Stimulated activated CD8-positive, alpha-beta memory T cell treated with anti-CD3 and anti-CD28 coated beads, Interleukin-2, amount 100 ng/mL, for 48 hours (primary cell): ENCODE data around the gene WWOX.

ENCODE experiments used
- DNase-seq, 2 donors: peaks; one replicate each; pipeline ENCODE4 v3.0.0-alpha.2; 2020; ENCODE audit warnings: low read depth in 2 of 2

WWOX gene

DNA sequence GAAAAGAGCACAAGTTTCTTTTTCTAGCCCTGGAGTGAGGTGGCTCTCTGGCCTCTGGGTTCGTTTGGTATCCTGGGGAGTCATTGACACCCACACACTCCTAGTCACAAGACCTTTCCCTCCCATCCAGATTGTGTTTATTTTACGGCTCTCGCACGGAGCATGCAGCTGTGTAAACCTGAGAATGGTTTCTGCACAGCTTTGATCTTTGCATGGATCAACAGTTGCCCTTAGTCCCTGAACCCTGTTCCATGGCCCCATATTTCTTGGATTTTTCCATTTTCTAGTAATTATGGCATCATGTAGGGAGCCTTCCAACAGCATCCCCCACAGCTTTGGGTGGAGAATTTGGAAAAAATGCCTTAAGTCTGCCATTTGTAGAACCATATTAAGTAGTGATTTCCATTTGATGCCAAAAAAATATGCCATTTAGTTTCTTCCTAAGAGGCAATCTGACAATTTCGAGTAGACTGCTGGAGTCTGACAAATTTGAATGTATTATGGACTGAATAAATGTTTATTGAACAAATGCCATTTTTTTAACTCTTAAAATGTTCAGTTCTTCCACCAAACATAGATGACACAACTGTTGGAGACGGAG is 197.7 kb downstream of the WWOX start:
- DNase-seq: no peak

DNA sequence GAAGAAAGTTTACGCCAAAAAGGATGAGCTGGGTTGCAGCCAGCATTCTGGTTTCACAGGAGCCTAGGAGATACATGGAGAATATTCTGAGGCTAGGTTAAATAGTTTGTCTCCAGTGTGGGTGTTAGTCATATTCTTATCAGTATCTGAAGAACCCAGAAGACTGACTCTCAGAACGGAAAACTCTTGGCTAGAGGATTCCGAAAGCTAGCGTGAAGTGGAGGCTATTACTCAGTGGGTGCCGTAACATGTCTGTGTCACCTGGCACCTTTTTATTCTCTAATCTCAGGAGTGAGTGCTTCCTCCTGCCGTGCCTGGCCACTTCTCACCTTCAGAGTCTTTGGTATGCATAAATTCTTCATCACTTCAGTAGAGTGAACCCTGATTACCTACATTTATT is 199.5 kb downstream of the WWOX start:
- DNase-seq: no peak

DNA sequence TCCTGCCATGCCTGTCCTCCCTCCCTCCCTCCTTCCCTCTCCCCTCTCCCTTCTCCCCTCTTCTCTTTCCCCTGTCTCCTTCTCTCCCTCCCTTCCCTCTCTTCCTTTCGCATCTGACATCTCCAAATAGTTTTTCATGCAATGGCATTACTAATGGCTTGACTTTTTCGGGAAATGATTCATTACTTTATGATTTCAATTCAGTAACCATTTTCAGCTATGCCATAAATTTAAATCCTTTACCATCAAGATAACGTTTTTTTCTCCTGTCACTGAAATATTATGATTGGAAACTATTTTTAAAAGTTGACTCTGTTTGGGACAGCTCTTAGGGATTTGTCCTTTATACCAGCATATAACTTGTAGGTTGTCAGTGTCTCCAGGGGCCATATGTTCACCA is 201.0 kb downstream of the WWOX start:
- DNase-seq: no peak

DNA sequence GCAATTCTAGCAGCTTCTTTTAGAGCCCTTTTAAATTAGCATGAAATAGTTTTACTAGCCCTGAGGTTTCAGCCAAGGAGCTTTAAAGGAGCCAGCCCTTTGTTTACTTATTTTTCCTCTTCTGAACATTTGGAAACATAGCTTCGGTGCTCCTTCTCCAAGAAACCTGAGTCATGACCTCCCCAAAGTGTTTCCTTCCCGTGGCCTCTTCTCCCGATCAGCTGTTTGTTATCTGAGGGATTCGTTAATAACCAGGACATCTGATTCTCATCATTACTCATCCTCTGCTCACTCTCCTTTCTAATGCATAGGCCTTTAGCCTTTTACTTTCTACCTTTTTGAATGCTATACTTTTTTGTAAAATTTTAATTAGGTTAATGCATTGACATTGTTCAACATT is 204.5 kb downstream of the WWOX start:
- no peak for DNase-seq

DNA sequence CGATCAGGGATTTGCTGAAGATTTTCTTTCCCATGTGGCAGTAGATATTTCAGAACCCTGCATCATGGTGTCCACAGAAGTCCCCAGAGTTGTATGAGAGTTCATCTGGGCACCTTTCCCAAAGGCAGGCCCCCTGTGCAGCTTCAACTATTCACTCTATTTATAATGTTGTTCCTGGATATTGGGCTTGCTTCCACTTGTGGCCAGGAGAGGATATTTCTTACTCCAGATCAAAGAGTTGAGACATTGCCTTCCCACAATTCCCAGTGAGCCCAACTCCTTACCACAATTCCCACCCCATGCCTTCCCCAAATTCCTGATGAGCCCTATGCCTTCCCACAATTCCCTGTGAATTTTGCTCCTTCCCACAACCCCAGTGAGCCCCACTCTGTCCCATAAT is 206.9 kb downstream of the WWOX start:
- DNase-seq: no peak

DNA sequence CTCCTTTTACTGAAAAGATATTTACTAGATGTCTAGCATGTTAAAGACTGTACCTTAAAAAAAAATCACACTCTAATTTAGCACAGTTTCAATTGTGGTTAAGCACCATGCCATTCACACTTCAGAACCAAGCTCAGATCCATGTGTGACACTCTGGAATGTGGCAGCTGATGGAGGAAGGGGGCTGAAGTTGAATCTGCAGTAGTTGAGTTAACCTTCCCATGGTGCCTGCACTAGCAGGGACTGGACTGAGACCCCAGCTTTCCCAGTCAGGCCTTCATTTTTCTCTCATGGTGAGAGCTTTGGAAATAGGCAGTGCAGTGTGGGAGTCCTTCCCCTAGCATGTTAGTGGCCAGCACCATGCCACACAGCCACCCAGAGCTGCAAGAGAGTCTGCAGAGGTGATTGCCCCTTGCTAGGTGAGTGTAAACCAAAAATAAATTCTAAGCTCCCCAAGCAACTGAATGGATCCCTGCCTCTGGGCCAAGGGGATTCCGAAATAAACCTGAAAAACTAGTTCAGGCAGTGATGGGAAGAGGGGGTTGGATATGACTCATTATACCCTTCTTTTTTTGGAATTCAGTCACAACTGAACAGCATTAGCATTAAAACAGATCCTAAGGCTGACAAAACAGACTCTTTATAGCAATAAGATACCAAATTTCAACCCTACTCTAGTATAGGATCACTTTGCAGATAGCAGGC is 208.5 kb downstream of the WWOX start:
- DNase-seq: no peak

DNA sequence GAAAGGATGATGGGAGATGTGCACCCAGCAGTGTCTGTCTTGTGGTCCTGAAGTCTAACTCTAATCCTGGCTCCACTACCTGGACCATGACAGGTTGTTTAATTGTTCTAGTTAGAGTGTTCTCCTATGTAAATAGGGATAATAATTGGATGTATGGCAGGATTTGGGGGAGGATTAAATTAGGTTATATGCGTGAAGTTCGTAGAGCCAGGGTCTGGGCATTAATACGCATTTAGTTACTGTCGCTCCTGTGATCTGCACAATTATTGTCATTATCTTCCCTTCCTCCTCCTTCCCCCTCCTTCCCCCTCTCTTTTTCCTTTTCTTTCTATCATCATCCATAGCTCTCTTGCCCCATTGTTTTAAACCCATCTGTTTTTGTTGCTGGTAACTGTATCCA is 210.3 kb downstream of the WWOX start:
- DNase-seq: no peak

DNA sequence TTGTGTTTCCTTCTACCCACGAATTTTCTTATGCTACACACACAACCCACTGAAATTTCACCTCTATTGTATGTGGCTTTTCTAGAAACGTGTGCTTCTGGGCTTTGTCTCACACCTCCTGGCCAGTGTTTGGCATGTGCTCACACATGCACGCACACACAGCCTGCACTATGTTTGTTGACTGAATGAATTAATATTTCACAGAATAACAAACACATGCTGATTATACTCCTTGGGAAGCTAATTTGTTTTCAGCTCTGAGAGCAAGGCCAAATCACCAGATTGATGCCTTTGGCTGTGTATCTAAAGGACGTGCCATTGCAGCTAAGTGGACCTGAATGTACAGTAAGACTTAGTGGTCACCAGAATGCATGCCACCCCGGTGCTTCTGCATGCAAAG is 210.7 kb downstream of the WWOX start:
- DNase-seq: no peak

DNA sequence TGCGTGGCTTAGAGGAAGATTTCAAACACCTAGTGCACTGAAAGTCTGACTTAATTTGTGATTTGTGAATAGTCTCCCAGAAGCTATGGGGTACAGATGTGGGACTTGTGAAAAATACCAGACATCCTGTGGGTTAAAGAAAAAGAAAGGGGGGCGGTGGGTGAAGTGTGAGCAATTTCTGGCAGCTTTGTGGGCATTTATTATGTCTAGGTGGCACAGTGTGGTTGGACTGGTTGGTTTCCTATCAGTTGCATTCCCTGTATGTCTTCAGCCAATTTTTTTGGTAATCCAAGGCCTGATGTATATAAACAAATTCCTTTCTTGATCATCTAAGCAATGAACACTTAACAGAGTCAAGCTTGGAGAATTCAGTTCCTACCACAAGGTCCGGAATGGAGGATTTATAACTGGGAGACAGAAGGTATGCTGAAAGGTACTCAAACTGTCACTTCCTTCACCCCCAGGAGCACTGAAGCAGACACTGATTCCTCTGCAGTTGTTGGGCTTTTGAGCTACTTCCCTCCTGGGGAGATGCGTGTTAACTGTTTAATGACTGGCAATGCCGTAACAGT is 211.6 kb downstream of the WWOX start:
- no peak for DNase-seq

DNA sequence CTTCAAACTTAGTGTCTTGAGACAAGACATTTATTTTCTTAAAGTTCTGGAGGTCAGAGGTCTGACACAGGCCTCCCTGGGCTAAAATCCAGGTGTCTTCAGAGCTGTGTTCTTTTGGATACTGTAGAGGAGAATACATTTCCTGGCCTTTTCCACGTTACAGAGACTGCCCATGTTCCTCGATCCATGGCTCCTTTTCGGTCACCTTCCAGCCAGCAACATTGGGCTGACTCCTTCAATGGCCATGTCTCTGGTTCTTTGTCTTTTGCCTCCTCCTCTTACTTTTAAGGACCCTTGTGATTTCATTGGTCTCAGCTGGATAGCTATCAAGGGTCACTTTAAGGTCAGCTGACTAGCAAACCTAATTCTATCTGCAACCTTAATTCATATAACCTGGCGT is 212.4 kb downstream of the WWOX start:
- DNase-seq: no peak

DNA sequence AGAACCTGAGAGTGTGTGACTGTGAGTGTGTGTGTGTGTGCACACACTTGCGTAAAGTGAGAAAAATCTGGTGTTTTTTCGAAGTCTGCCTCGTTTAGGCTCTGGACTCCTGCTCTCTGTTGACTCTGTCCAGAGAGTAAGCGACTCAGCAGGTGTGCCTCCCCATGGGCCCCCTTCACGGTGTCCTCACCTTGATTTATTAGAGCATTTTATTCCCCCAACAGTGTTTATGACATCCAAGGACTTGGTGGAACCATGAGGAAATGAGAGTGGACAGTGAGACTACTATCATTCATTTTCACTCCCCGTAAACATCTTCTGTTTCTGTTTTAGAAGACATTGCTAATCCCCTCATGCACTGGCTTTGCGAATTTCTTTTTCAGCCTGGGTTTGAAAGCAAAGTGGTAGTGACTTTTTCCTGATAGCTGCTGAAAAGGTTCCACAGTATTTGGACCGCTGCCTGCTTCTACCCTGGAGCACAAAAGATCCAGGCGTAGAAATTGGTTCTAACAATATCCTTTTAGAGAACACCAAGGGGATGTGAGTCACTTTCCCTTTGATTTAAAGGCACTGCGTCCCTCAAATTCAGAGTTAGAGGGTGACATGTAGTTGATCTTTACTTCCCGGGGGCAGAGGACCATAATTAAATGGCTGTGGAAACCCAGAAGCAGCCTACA is 218.2 kb downstream of the WWOX start:
- DNase-seq: no peak

DNA sequence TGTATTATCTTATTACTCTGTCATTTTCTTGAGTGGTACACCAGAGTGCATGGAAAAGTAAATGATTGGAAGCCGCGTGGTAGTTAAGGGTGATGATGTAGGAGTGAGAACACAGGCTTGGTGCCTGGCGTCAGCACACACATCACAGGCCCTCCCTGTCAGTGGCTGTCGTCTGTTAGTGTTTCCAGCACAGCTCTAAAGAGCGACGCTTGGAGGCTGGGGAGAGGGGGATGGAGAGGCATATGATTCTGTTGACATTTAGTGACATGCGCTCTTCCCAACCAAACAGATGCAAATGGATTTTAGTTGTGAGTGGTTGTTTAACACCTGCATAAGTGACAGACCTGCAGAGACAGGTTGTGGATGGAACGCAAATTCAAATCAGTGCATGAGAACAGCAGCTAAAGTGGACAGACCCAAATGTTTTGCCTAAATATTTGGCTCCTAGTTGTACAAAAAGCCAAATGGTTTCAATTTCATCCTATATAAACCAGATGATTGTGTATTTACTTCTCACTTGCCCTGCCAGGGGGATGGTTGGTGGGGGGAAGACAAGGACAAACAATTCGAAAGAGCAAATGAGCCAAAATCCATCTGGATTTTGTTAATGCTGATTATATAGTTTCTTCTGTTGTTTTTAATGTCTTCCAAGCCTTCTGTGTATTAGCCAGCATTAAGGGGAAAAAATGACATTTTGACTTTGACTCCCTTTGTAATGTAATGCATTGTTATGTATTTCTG is 222.3 kb downstream of the WWOX start:
- DNase-seq: no peak

DNA sequence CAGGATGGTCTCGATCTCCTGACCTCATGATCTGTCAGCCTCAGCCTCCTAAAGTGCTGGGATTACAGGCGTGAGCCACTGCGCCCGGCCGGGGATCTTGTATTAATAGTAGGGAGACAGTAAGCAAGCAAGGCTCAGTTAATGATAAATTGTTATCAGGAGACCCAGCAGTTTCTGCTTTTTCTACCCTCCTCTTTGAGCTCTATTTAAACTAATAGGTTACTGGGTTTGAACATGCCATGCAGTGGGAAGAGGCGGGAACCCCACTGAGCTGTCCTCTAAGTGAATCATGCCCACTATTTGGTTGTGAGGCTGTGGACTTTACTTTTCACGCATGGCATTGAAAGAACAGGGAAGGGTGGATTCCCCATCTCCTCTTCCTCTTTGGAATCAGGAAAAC is 223.9 kb downstream of the WWOX start:
- no peak for DNase-seq

DNA sequence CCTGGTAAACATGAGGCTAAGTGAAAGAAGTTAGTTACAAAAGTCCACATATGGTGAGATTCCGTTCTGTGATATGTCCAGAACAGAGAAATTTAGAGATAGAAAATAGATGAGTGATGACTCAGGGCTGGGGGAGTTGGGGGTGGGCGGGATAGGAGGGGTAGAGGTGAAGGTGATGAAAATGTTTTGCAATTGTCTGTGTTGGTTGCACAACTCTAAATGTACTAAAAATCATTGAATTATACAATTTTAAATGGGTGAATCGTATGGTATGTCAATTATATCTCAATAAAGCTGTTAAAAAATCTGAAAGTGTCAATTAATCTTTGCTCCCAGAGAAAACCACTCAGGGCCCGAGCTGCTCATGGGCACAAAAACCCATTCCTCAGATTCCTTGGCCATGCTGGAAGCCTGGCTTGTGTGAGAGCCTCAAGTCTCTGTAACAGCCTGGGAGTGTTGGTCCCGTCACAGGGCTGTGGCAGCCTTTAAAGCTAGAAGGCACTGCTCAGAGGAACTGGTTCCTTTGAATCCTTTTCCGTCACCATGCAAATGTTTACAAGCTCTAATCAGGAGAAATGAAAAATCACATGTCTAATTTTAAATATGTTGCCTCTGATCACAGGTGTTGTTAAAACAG is 225.3 kb downstream of the WWOX start:
- DNase-seq: no peak

DNA sequence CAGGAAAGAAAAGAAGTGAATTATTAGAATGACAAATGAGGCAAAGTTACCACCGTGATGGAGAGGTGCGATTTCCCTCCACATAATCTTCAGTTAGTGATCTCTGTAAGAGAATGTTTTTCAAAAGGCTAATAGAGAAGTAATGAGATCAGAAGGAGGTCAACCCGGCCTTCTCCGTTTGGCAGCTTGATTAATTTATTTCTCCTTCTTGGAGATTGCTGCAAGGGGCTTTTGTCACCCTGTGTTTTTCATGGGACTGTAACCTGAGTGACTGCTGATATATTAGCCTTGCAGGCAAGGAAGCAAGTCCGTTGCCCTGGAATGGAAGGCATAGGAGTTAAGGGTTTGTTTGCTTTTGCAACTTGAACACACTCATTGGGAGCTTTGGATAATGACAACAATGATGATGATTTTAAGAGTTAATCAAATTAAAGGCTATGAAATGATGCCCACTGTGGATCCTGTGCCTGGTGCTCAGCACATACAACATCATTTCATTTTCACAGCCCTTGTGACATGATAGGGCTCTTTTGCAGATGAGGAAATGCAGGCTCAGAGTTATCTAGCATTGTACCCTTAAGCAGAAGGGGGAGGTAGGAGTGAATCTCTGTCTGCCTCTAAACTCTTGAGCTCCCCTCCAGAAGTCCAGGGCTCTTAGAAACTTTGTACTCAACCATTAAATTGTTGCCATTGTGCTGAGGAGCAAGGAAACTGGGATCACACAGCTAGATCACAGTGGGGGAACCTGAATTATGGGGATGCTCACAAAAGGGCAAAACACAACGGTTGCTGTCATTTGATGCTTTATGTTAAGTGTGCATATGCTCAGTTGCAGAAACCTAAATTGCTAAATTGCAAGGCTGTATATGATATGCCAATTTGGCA is 226.3 kb downstream of the WWOX start:
- no peak for DNase-seq

DNA sequence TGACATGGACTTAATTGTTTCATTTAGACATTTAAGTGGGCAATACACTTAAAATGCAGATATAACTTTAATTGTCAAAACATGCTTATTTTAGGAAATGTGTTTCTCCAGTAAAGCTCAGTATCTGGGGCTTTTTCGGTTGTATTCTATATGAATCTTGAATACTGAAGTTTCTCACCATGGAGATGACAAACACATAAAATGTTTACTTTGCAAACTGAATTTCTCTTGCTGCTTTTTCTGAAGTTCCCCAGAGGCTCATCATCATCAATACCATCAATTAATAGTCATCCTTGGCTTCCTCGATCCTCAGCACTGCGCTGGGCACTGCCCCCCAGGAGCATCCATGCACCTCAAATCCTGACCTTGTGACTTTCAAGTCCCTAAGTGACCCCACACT is 227.3 kb downstream of the WWOX start:
- no peak for DNase-seq

DNA sequence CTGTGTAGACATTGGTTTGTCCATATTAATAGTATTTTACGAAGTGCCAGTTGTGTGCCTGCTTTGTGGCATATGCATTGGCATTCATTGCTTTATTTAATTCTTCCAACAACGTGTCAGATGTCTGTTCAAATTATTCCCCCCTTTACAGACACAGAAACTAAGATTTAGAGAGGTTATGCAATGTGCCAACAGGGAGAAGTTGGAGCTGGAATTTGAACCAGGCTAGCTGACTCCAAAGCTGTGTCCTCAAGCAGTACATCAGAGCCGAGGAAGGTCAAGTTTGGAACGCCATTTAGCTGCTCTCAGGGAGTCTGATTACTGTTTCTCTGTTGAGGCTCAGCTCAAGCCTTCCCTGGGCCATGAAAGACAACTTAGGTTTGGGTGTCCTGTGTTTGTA is 232.3 kb downstream of the WWOX start:
- no peak for DNase-seq

DNA sequence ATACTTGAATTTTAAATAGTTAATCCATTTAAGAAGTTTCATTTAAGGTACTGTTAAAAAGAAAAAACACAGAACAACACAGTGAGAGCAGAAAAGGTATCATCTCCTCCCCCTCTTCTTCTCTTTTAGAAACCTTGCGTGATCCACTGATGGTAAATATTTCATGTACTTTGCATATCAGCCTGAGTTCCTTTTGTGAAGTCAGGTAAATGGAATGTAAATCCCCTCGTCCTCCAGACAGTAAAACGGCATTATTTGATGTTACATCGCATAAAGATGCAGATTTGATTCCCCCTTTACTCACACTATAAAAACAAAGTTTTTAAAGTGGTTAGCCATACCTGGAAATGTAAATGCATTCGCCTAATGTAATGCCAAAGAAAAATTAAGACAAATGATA is 234.4 kb downstream of the WWOX start:
- no peak for DNase-seq

DNA sequence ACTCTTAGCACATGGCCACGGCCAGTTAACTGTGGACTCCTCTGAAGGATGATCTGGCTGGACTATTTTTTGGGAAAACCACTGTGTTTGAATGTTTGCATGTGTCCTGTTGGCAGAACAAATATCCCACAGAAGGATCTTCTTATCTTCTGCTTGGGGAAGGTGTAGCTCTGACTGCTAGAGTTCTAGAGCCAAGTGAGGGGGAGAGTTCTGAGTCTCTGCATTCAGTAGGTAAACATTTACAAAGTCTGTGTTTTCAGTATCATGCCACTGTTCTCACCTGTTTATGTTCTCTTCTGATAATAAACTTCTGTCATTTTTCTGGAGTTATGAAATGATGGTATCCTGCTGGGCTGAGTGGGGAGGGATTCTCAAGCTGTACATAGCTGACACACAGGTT is 241.1 kb downstream of the WWOX start:
- DNase-seq: no peak

DNA sequence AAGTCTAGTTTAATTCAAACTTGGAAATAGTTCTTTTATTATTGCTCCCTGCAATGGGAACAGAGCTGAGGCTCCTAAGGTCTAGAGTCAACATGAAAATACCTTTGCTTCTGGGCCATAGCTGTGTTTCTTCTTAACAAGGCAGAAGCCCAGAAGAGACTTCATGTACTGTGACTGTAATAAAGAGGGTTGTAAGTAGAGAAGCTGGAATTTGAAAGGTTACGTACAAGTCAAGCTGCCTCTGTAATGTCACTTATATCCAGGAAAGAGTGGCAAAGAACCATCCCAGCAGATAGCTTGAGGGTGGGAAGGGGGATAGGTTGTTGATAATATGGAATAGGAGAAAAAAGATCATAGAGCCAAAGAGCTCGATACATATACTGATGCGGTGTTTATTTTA is 248.6 kb downstream of the WWOX start:
- DNase-seq: no peak

DNA sequence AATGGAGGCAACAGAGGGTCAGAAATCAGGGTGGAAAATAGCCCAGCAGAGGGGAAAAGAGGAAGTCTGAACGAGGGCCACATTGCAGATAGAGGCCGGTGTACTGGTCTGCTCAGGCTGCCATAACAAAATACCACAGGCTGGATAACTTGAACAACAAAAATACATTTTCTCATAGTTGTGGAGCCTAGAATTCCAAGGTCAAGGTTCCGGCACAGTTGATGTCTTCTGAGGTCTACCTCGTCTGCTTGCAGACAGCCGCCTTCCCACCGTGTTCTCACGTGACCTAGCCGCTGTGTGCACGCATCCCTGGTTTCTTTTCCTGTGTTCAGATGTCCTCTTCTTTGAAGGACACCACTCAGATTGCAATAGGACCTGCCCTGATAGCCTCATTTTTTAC is 249.4 kb downstream of the WWOX start:
- no peak for DNase-seq
